ENCODE results near the gene DNAJC1.

The DNAJC1 gene

DNA sequence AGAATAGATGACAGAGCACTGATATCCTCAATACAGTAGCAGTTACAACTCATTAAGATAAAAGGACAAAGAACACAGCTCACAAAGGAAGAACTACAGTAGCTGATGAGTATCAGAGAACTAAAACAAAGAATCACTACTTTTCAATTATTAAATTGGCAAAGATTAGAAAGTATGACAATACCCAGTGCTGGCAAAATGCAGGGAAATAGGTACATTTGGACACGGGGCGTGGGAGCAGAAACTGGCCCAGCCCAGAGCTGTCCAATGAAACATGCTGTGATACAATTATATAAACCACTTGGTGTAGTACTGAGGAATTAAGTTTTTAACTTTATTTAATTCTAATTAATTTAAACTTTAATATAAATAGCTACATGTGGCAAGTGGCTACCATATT is 243.2 kb downstream of the DNAJC1 start:
- DNase-seq (ENCODE audit: low read depth in 2 of 2): no peak

DNA sequence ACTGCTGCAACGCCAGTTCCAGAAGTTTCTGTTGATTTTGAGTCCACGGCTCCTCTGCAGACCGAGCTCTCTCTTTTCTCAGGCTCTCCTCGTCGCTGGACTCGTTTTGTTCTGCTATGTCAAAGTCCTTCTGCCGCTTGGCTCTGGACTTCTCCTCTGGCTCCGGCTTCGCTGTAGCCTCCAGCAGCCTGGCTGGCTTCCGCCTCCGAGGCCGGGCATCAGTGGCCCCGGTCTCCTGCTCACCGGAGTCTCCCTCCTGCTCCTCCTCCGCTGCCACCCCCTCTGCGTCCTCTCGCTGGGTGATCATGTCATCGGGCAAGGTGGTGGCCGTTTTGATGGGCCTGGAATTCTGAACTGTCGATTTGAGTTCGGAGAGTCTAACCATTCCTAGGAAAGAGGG is 244.3 kb downstream of the DNAJC1 start:
- no peak for DNase-seq (ENCODE audit: low read depth in 2 of 2)

DNA sequence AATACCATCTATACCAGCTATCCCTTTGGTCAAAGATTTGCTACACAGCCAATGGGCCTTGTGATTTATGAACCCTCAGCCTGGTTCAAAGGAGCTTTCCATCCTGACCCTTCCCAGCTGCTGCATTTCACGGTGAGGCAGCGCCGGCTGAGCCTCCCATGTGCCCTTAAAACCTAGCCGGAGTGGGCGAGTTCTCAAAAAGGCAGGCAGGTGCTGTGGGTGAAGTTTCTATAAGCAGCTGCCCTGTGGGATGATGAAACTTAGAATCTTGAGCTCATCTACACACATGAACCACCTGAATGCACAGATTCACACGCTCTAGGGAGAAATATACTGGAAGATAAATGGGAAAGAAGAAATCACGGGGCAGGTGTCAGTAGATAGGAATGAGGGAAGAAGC is 244.8 kb downstream of the DNAJC1 start:
- DNase-seq (ENCODE audit: low read depth in 2 of 2): no peak

DNA sequence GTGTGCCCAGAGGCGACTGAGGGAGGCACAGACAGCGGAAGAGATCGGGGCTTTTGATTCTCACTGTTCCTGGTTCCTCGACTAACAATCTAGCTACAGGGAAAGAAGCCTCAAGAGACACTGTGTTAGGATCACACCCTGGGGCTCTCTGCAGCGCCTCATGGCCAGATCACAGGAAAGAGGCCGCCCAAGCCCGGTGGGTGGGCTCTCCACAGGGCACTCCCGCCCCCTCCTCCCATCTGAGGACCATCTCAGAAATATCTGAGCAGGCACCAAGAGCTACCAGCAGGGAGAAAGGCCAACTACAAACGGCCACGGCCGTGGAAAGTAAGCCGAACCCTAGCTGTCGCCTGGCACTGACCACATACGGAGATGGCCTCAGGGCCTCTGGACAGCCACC is 245.3 kb downstream of the DNAJC1 start:
- no peak for DNase-seq (ENCODE audit: low read depth in 2 of 2)

DNA sequence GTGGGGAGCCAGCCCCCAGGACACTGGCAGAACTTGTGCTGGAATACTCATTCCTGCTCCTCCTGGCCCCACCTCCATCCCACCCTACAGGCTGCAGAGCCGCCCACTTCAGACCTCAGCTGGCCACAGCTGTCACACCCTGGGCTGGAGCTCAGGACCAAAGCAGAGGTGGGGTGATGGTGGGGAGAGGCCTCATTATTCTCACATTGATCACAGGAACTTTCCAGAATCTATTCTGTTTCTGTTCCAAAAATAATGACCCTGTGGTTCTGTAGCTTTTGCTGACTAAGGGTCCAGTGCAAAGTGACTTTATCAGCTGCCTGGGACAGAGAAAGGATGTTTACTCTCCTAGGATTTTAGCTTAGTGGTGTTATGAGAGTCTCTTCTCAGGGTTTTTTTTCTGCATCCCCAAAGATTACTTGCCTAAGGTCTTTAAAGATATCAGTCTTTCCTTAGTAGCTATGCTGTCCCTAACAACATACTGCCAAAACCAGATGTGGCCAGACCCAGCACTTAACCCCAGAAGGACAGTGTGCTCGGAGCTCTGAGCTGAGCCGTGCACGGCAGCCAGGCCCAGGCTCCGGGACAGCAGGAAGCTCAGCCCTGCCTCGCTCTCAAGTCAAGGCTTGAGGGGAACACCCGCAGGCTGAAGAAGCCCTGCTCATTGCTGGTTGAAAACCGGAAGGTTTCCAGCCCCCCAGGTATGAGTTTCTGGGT is 246.2 kb downstream of the DNAJC1 start:
- DNase-seq (ENCODE audit: low read depth in 2 of 2): no peak

DNA sequence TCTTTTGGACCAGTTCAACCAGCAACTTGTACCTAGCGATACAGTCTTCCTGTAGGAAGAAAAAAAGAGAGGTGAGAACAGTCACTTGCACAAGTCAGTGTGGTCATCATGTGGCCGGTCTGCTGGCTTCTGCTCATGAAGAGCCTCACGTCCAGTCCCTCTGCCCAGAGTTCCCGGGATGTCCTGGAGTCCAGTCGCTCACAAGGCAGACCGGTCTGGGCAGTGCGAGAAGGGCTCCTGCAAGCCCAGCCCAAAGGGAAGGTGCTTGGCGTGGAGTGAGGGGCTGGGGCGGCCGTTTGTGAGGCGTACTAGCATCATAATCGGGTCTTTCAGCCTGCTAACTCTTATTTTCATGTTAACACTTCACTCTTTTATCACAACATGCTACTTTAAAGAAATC is 246.8 kb downstream of the DNAJC1 start:
- no peak for DNase-seq (ENCODE audit: low read depth in 2 of 2)

DNA sequence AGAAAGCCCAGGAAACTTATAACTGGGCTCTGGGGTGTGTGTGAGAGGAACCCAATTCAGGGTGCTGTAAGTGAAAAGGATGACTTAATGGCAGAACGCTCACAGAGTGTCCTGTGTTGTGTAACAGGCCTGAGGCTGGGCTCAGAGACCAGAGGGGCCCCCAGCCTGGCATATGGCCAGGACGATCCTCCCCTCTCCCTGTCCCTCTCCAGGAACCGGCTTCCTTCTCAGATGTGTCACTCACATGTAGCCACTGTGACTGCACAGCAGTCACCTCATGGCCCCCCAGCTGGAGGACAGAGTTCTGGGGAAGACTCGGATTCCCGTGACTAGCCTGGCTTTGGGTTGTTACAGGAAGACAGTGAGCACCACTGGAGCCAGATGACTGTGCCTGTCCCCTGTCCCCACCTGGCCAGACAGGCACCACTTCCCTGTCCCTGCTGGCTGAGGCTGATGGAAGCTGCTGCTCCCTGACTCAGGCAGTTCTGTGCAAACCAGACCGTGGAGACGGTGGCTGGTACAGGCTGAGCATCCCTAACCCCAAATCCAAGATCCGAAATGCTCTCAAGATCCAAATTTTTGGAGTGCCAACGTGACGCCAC is 249.0 kb downstream of the DNAJC1 start:
- no peak for DNase-seq (ENCODE audit: low read depth in 2 of 2)

DNA sequence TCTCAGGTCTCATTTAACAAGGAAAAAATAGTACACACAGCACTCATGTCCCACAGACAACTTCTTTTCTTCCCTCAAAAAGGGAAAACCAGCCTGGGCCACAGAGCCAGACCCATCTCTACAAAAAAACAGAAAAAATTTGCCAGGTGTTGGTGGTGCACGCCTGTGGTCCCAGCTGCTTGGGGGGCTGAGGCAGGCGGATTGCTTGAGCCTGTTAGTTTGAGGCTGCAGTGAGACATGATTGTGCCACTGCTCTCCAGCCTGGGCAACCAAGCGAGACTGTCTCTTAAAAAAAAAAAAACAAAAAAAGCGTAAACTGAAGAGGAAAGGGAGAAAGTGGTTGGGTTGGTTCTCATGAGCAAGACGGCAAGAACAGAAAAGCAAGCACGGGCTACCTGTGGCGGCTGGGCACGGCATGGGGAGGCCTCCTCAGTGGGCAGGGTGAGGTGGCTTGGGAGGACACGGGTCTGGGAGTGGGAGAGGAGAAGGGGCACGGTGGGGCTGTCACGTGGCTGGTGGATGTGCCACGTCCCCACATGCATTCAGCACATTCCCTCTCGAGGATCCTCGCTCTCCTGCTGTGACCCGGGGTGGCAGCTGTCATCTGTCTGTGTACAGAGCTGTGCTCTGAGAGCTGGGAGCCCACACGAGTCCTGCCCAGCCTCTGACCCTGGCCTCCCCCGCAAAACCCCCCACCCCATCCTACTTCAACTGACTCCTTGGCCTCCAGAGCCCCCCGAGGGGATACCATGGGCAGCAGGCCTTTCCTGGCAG is 249.8 kb downstream of the DNAJC1 start:
- DNase-seq (ENCODE audit: low read depth in 2 of 2): no peak

DNA sequence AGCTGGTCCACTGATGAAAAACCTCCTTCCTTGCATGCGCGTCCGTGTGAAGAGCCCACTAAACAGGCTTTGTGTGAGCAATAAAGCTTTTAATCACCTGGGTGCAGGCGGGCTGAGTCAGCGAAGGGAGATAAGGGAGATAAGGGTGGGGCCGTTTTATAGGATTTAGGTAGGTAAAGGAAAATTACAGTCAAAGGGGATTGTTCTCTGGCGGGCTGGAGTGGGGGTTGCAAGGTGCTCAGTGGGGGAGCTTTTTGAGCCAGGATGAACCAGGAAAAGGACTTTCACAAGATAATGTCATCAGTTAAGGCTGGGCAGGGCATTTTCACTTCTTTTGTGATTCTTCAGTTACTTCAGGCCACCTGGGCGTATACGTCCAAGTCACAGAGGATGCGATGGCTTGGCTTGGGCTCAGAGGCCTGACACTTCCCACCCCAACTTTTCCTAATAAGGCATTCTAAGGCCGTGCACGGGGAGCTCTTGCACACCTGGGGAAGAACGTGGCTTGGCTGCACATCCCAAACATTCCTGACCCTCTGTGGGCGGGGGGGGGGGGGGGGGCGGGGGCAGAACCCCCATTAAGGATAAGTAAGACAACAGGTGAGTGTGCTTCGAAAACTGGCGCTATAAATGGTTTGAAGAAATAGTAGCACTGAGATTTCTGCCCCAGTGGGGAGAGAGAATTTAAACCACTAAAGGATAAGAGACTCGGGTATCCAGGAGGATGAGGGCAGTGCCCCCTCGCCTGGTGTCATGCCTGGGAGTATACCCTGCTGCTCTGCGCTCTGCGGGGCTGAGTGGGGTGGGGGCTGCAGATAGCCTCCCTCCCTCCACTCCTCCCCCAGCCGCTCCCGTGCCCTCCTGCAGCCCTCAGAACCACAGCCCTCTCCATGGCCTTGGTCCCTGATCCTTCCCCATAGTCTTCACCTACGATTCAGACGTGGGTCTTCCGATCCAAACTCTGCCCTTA is 251.9 kb downstream of the DNAJC1 start:
- DNase-seq (ENCODE audit: low read depth in 2 of 2): no peak

DNA sequence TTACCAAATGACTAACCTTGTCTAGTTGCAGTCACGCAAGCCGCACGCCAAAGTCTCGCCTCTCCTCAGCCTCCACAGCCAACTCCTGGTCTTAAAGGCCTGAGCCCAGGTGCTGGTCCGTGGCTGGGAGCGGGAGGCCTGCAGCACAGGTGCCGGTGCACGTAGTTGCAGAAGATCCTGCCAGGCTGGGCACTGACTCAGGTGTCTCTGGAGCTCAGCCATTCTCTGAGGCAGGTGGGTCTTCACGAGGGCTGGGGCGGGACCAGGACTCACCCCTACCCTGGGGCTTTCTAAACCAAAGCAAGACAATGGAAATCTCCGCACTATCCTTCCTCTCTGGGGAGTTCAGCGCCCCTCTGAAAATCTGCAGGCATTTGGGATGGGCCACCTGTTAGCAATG is 253.1 kb downstream of the DNAJC1 start:
- no peak for DNase-seq (ENCODE audit: low read depth in 2 of 2)

DNA sequence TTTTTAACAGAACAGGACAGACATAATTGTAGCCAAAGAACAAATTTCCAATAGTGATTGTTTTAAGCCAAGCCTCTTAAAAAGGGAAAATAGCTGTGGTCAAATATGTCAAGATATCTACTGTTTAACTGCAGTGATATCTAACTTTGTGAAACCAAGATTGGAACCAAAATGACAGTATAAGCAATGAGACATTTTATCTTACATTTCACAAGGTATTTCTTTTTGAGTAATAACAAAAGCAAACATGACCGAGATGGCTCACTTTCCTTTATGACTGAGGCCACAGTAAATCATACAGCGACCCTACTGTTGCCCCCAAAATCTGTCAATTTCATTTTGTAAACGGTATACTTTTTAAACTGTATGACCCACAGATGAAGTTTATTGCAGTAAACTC is 253.7 kb downstream of the DNAJC1 start:
- no peak for DNase-seq (ENCODE audit: low read depth in 2 of 2)

DNA sequence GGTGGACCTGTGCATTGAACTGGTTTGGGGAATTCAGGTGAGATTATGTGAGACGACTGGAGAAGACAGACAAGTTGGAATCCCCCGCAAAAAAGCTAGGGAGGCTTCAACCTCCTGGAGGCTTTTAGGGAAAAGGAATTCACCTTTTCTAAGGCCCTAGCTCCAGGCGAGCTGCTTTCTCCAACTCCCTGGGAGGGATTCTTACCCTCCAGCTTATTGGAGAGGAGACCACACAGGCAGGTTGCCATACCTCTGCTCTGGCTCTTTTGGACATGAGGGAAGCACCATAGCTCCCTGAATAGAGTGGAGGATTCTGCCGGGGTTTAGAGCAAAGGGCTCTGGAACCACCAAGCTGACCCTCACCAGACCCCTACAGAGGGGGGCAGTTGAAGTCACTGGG is 255.7 kb downstream of the DNAJC1 start:
- no peak for DNase-seq (ENCODE audit: low read depth in 2 of 2)

DNA sequence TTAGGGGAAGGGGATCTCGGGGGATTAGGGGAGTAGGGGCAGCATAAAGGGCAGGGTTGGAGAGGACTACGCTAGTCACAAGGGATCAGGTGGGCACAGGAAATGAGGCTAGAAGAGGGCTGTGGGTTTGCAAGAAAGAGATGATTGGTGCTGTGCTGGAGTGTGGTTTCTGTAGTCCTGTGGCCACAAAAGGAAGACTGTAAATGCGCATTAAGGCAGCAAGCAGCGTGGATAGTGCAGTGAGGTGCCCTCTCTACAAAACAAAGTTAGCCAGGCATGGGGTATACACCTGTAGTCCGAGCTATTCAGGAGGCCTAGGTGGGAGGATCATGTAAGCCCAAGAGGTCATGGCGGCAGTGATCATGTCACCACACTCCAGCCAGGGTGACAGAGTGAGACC is 257.4 kb downstream of the DNAJC1 start:
- no peak for DNase-seq (ENCODE audit: low read depth in 2 of 2)

DNA sequence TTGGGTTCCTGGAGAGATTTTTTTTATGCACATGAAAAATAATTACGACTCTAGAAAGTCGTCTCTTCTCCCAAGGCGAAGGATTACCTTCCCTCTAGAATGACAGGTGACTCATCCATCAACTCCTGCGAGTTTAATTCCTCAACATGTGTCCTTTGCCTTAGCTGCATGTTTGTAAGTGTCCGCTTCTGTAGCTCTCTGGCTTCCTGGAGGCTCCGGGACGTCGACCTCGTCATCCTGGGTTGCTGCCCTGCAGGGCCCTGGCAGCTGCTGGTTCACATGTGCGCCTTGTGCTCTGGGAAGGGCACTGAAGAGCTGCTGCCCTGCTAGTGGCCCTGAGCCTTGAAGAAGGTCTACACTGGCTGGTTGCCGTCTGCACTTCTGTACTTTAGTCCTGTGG is 259.3 kb downstream of the DNAJC1 start:
- no peak for DNase-seq (ENCODE audit: low read depth in 2 of 2)

DNA sequence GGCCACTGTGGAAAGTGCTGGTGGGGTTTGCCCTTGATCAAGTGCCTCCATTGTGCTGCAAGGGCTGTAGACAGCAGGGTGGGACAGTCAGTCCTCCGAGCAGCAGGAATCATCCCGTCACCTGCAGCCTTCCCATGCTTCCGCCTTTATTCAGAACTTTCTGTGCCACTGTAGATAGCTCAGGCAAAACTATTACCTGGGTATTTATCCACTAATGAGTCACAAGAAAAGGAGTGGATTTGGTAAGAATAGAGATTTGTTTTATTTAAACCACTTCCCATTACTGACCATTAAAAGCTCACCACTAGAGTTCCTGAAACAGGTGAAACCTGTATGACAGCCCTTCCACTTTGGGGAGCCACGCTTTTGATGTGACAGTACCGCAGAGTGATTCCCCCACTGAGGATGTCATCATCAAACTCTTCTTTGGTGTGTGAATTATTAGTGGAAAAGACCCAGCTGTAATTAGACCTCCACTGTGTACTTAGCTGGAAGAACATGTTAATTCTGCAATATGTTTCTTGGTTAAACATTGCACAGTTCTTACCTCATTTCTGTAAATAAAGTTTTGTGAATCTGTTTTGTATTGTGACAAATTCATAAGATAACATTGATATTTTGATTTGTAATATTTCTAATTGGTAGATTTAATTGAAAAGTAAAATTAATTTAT is 260.7 kb downstream of the DNAJC1 start:
- DNase-seq (ENCODE audit: low read depth in 2 of 2): no peak

DNA sequence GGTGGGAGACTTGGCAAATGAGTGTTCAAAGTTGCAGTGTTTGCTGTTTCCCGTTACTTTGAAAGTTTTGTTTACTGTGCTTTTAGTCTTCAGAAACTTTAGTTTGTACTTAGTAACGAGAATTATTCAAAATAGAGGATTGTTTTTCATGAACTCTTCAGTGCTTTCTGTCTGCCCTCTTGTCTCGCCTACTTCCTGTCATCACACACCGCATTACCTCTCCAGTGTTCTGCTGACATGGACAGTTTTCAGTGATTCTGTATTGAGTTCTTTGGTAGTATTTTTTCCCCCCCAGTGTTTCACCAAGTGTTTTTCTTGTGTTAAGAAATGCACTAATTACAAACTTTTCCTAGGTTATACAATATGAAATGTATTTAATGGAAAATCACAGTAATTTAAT is 262.5 kb downstream of the DNAJC1 start:
- DNase-seq (ENCODE audit: low read depth in 2 of 2): no peak

DNA sequence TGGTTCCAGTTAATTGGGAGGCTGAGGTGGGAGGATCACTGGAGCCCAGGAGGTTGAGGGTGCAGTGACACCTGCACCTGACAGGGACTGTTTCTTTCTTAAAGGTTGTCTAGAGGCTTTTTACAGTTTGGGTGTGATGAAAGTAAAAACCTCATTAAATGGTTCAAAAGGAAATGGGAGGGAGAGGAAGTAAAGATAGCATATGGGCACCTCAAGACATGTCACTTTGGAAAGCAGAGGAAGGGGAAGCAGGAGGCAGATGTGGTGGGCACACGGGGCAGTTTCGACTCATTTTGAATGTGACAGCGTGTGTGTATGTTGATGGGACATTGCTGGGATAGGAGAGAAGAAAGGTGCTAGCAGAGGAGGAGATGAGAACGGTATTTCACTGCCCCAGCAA is 266.4 kb downstream of the DNAJC1 start:
- no peak for DNase-seq (ENCODE audit: low read depth in 2 of 2)

DNA sequence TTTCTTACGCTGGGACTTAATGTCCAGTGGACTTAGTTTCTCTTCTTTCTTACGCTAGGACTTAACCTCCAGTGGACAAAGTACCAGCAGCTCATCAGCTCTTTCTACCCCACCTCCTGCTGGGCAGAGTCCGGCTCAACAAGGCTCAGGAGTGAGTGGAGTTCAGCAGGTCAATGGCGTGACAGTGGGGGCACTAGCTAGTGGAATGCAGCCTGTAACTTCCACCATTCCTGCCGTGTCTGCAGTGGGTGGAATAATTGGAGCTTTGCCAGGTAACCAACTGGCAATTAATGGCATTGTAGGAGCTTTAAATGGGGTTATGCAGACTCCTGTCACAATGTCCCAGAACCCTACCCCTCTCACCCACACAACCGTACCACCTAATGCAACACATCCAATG is 269.8 kb downstream of the DNAJC1 start:
- no peak for DNase-seq (ENCODE audit: low read depth in 2 of 2)

DNA sequence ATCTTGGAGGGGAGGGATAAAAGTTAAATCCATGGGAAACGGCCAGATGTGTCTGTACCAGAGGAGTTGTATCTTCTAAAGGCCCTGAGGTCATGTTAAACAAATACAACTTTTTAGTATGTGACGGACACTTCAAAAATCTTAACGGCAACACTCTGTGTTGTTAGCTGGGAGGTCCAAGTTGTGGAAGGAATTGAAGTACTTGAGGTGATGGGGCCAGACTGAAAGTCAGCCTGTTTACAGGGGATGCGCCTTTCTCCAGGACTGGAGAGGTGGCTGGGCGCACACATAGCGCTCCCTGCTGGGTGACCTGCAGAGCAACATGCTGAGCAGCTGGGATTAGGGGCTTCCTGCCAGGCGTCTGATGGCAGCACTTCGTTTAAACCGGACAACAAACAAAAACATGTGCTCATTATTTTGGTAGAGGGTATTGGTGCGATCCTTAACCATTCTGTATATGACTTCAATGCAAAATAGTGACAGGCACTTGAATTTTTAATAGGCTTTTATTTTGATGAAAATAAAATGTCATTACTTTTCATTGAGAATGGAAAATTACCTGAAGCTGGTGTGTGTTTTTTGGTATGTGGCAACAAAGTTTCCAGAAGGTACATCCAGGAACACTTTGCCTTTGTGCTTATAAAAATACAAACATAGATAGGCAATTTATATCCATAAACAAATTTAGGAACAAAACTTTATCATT is 271.3 kb downstream of the DNAJC1 start:
- DNase-seq (ENCODE audit: low read depth in 2 of 2): no peak

DNA sequence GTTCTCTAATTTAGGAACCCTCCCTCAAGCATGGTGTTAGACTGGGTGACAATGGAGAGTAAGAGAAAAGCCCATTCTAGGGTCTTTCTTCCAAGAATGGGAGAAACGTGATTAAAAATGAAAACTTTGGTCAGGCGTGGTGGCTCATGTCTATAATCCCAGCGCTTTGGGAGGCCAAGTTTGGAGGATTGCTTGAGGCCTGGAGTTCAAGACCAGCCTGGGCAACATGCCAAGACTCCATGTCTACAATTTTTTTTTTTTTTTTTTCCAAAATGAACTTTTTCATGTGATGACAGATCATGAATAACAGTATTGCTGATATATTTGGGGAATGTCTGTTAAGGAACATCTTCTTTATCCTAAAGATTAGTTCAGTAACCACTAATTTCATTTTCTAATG is 274.9 kb downstream of the DNAJC1 start:
- DNase-seq (ENCODE audit: low read depth in 2 of 2): no peak
